GM18867 (cell line): ENCODE results near the gene GPR183.

Experiments
- ATAC-seq: cut with Tn5 transposase; IDR thresholded peaks from one replicate; pipeline ENCODE4 v1.9.1; 2021; ENCODE audit warnings: mild to moderate bottlenecking, moderate library complexity; ENCODE audit not compliant: unreplicated experiment

Gene GPR183

DNA sequence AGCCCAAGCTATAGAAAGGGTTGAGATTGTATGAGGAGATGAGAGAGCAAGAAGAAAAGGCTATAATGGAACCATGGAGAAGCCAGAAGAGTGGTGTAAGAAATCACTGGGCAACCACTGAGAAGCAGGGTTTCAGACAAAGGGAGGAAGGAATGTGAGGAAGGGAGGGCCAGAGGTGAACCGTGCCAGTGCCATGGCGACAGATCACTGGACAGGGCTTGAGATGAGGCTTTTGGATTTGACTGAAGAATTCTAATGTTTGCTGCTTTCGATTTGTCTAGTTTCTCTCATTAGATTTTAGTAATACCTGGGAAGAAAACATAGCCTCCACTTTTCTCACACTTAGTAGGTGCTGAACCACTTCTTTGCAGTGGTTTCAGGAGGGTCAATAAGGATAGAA lies 6.3 kb upstream of the GPR183 start:
- no peak for ATAC-seq

DNA sequence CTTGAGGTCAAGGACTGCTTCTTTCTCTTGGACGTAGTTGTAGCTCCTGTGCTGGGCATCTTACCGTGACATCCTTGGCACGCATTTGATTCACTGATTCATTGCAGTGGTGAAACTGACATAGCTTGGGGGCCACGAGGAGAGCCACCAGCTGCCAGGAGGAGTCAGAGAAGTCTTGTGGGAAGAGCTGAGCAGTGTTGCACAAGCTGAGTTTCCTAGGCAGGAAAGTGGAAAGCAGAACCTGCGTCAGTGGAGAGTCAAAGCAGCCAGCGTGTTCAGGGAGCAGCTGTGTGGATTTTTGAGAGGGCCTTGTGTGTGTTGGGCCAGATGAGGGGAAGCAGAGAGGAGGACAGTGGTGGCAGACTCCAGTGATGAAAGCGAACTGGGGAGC lies 5.3 kb upstream of the GPR183 start:
- no peak for ATAC-seq

DNA sequence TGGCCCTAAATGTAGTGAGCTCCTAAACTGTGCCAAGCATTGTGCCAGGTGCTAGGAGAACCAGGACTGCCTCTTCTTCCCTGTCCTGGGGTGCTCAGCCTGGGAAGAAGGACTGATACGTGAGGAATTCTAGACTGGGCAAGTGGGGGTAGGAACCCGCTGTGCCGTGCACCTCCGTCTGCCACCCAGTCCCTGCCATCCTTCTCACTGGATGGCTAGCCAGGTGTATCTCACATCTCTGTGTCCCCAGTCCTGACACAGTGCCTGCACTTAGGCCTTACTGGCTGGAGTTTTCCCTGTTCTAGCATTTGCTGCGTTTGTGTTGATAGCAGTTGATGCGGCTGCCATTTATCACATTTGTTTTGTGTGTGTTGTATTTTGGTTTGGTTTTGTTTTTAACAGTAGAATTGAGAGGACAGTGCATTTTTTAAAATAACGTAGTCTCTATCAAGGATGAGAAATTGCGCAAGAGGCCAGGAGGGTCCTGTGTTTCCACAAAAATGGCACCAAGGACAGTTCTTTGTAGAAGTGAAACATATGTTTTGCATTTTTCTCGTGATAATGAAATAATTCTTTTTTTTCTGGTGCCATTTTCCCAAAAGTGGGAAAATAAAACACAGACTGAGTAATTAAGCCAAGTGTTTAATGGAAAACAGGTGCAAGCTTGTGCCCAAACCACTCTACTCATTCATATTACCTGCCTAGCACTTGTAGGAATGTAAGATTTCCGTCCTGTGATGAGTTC lies 4.7 kb upstream of the GPR183 start:
- ATAC-seq: no peak

DNA sequence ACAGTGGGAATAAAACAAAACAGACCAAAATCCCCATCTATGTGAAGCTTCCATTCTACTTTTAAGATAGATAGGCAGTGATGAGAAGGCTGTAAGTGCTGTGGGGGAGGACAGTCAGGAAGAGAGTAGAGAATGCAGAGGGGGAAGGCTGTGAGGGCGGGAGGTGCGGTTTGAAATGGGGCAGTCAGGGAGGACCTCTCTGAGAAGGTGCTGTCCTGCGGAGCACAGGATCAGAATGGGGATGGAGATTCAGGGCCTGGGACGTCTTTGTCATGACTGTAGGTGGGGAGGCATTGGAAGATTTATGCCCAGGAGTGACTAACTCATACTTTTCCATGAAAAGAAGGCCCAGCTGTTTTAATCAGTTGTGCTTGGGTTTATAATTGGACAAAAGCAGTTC lies 3.9 kb upstream of the GPR183 start:
- ATAC-seq: no peak

DNA sequence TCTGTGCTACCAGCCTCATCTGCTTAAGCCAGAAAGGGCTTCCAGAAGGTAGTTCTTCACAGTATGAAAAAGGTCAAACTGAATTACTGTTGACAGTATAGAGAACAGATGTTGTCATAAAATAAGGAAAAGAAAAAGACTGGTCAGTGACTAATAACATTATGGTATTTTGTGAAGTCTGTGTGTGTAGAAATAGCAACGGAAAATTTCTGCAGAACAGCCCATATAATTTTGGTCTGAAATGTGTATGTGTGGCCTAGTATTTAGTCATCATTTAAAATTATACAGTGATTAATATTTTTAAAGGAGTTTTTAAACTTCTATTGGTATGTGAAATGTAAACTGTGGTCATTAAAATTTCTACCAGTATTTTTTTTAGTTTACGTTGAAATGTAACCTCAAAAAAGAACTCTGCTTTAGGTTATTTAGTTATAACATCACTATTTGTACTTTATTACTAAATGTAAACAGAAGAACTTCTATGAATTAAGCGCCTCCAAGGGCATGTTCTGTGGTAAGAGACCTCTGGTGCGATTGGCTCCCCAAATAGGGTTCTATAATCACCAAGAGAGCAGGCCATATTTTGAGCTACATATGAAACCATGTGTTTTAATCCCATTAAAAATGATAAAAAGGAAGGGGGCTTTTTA lies 3.3 kb upstream of the GPR183 start:
- peak; percentile 46 for ATAC-seq

DNA sequence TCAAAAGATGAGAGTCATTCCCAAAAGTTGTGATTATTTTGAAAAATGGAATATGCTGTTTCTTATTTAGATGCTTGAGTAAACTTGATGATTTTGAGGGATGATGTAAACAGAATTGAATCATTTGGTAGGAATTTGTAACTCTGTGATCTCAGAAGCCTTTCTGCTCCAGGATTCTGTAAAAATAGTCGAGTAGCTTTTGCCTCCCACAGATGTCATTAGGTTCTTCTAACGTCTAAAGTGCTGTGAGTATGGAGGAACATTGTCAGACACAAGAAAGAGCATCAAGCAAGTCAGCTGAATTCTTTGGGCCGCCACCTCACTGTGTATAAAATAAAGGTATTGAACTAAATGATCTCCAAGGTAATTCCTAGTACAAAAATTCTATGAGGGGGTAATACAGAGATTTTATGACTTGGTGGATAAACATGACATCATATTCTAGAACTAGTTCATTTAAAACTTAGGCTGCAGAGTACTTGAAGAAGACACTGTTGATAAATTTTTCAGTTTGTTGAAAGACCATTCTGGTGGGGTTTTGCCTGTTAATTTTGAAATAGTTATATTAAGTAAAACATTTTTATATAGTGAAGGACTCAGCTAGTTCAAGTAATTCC lies 1.4 kb upstream of the GPR183 start:
- ATAC-seq: no peak

DNA sequence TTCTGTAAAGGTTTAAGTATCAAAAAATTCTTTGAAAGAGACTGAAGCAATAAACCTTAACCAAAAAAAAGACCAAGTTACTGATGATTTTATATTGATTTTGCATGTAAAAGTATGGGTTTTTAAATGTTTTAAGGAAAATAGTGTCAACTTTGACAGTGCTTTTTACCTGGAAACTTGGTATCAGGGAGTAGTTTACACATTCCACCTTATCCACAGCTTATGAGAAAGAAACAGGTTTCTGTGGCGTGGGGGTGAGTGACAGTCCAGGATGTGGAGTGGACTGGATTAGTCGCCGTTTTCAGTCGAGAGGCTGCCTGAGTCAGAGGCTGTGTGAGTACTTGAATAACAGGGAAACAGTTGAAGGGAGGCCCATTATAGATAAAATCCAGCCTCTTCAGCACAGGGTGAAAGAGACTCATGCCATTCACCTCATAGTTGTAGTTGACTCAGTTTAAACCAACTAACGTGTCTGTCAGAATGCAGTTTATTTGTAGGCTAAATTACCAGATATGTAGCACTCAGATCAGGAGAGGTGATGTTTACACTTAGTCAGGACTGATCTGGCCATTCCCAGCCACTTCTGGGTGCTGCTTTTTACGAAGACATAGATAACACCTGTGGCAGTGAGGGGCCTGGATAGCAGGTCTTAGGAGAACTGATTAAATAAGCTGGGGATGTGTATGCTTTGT lies 595 bp upstream of the GPR183 start:
- peak; percentile 42 for ATAC-seq

DNA sequence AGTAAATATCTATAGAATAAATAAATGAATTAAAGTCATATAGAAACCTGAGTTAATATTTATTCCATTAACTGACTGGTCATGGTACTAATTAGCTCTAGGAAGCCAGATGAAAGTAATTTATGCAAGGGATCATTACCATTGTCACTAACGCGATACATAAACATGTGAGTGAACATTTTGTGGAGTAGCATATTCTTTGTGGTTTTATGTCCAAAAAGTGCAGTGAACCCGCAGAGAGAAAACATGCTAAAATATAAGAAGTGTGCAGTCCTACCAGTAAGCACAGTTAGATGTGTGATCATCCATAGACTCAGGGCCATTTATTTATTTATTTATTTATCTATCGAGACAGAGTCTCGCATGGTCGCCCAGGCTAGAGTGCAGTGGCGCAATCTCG lies 1.6 kb downstream of the GPR183 start:
- no peak for ATAC-seq

DNA sequence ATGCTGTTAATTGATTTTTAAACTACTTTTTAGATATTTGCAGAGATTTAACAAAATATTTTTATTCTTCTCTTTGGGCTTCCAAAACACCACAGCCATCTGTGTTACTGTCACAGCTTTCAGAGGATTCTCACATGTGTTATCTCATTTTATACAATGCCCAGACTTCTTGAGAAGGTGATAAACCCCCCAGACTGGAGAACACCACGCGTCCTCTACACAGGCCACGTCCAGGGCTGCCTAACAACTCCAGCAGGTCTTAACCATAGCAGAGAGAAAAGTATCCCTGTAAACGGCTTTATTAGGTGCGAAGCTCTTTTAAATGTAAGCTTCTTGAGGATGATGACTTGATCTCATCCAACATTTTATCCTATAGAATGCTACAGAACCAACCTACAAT lies 2.0 kb downstream of the GPR183 start:
- no peak for ATAC-seq

DNA sequence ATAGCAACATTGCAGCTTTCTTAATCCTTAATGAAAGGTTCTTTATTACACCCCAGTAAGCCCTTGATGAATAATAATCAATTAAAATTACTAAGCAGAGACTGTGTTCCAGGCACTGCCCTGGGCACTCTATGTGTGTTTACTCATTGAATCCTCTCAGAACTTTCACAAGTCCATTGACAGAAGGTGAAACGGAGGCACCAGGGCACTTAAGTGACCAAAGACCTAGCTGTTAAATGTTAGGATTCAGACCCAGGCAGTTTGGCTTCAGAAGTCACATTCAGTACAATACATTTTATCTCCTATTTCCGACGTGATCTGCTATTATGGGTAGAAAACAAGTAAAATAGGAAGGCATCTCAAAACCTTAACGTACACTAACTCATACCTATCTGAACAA lies 2.7 kb downstream of the GPR183 start:
- ATAC-seq: no peak

DNA sequence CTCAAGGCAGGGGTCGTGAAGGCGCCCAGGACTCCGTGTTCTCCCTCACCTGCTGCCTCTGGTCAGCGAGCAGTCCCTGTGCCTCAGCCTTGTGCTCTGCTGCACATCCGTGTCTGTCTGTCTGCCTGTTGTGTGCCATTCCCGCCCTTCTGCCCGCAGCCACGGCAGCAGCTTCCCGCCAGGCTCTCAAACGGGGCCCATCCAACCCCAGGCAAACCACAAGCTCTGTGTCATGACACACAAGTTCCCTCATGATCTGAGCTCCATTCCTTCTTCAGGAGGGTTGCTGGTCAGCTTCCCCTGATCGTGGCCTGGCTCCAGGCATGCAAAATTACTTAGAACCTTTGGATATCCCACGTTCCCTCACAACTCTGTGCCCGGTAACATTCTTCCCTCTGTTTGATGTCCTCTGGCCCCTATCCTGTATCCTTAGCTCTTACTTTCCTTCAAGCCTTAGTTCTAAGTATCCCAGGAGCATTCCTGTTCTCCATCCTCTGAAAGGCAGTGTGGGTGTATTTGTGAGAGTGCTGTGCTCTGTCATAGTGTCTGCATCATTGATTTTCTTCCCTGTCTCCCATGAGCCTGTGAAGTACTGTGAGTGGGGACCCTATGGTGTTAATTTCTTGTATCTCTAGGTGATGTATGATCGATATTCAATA lies 3.2 kb downstream of the GPR183 start:
- ATAC-seq: no peak

DNA sequence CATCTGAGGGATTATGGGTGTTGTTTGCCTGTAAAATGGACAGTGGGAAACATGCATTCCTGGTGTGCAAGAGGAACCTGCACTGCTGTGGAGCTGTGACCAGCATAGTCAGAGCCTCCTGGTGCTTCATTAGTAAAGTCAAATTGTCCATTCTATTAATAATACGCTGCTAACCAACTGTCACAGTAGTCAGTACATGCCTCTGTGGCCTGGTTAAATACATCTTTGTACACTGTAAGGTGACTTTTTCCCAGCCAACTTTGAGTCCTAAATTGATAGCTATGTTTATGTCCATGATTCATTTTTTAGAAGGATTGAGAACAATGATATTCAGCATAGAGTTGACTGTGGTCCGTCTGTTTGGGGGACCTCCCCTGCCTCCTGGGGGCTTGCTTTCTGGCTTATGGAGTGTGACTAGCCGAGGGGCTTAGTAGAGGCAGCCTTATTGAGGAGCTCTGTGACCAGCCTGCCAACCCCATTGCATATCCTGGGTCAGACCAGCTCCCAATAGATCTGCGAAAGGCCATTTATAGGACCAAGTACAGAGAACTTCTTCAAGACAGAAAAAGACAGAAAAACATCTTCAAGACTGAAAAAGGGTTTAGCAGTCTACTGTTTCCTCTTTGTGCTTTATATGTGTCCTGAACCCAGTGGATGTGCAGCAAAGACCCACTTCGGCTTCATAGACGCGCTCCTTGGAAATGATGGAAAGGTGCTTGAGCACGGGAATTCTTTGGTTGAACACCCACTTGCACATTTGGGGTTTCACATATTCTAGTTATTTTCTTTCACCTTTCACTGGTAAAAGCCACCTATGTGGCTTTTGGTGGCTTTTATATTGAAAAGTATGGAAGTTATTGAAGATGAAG lies 4.3 kb downstream of the GPR183 start:
- no peak for ATAC-seq

DNA sequence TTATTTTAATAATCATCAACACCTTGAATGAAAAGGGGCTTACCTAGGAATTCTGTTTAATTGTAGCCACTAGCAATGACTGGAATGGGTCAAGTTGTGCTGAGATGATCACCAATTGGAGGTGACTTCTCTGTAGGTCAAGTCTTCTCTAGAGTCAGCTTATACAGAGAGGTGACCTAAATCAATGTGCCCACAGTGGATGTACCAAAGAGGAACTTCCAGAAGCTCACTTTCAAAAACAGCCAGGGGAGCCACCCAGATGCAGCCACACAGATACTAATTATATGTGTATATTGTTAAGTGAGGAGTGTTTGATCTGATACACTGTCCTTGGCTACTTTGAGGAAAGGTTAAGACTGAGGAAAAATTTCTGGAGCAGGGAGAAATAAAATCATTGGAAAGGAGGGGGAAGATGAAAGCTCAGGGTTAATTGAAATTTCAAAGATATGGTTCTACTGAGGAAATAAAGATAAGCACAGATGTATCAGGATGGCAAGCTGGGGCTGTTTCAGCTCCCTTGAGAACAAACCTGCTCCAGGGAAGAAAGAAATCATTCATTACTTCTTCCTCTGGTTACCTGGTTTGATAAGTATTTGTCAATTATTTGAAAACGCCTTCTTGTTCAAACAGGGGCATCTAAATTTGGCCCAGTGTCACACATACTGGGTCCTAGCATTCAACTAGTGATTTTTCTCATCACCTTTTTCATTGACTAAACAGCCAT lies 5.1 kb downstream of the GPR183 start:
- no peak for ATAC-seq

DNA sequence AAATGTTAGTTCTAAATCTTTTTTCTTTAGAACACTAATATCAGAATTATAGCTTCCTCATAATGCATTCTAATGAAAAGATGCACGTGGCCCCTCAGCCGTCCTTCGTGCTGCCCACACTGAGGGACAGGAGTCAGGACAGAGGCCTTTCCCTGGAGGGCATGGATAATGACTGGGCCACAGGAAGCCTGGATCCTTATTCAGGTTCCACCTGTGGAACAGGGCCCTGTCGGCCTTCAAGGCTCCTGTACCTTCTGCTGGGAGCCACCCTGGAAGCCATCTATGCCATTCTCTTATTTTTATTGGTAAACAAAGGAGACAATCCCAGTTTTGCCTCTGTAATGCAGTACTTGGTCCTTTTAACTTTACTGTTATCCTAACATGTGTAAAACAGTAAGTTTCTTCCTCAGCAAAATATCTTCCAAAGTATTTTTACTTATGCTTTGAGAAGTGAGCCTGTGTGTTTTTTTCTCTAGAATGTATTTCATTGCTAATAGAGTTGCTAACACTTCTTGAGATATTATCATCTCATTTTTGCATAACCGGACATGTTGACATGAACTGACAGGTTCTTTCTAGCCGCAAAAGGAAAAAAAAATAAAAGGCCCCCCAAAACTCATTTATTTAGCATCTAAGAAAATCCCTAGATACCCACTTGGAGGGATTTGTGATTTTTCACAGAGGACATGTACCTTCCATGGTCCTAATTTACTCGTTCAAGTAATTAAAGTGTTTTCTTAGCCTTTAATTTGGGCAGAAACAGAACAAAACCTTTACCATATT lies 6.0 kb downstream of the GPR183 start:
- ATAC-seq: no peak

DNA sequence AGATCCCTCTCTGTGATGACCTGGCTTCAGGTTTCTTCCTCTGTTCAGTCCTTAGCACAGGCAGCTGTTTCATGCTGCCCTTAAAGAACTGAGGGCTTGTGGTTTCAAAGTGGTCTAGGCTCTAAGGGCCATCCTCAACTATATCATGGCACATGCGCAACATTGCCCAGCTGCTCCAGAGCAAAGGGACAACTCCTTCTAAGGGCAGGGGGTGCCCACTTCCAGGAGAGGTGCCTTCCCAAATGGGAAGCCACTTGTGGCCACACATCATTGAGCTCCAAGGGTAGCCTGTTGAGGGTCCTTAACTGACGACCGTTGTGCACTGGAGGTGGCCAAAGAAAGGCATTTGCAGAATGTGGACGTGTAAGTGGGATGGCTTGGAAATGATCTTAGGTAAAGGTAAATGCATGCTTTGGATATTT lies 7.3 kb downstream of the GPR183 start:
- no peak for ATAC-seq

DNA sequence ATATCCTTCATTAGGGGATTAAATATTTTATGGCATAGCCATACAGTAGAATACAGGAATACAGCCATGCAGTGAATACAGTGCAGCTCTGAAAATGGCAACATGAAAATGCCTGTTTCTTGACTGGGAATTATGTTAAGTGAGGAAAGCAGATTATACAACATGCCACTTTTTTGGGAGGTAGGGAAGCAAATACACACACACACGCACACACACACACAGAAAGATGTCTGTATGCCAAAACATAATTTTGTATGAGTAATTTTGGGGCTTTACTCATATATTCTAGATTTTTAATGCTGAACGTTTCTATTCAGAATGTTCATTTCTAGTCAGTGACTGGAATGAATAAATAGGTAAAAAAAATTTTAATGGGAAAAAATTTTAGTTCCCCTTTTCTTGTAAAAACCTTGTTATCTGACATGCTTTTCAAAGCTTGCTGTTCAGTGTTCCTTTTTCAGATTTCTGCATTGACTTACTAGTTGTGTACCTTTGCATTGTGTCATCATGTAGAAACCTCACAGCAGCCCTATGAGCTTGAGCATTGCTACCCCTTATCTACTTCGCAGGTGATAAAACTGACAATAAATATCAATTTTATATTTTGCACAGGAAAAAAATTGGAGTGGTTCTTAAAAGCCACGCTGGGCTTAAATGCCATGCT lies 7.8 kb downstream of the GPR183 start:
- no peak for ATAC-seq

DNA sequence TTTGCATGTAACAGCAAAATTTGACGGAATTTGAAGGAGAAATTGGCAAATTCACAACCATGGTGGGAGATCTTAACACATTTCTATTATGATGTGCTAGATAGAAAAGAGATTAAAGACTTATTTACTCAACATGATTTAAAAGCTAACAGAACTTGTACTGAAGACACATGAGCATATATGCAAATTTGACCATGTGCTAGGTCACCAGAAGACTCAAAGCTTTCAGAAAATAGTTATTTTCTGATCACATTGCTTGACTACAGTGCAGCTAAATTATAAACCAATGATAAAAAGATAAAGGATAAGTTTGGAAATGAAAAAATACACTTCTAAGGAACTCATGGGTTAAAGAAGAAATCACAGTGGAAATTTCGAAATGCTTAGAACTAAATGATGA lies 9.1 kb downstream of the GPR183 start:
- no peak for ATAC-seq

DNA sequence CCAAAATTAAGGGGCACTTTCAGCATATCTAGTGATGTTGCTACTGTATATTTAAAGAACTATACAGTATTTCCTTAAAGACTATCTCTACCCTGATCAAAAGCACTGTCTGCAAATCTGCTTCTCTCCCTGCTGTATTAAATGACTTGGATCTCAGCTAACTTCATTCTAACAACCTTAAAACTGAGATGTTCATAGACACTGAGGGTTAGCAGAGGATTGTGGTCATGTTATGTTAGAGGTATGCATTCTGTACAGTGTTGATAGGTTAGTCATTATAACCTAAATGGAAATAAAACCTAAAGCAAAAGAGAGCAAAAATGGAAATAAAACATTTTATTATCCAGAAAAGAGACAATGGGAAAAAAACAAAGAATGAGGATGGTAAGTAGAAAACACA lies 9.9 kb downstream of the GPR183 start:
- no peak for ATAC-seq
